ENCODE data around the gene SIPA1. TPM values are rescaled to one million over a fixed set of nuclear protein-coding genes. Genes with fewer than 3 reads are reported as not detected.

SIPA1 gene
- total and polyA plus RNA-seq, 2 of the 8 experiments (the other 6 are each of a cell fraction or from before 2014, with no cell fraction given) = 35.3 to 72.2 TPM

GRCh38 chr11:65627202-65627601 is 10.7 kb upstream of the SIPA1 start:
- no peak overlapping the region for H3K9ac ChIP-seq (replicated peaks in 1 of 4; ENCODE audit: extremely low read depth in 1 of 4, low read depth in 3 of 4, low read length in 3 of 4)
- POLR2A ChIA-PET (ENCODE audit: partially characterized antibody) = interaction anchor here (1.1 to 4.1 kb wide), 8 partner anchors 9 to 31 kb away, joined by 4 to 40 read pairs (median 6); partner anchors contain the start of genes PCNX3 and SIPA1
- no peak overlapping the region for H3K27ac ChIP-seq (ENCODE audit: low read depth, low read length)
- no peak overlapping the region for H2AFZ ChIP-seq (ENCODE audit: low read length)
- H3K4me1 ChIP-seq (replicated peaks in 1 of 4; ENCODE audit: control insufficient read depth in 3 of 4, insufficient read depth in 4 of 4, low read length in 3 of 4) = no peaks in the 10 kb centered on the region
- H3K56ac ChIP-seq (replicated peaks; ENCODE audit: insufficient read length, low read depth, low read length) = no peak overlapping the region
- no peaks in the 10 kb centered on the region for H3K23me2 ChIP-seq (ENCODE audit: low read depth, low read length)
- H3K18ac ChIP-seq (ENCODE audit: extremely low read depth, low read length) = no peak overlapping the region
- no peak overlapping the region for H3K4me2 ChIP-seq (ENCODE audit: insufficient read depth in 1 of 2, low read depth in 2 of 2, low read length in 2 of 2)
- DNase-seq (ENCODE audit: low read depth in 1 of 2, low spot score in 2 of 2) (no peak), FAIRE-seq (no peak)
- 92% methylated on average over 12 of the region's 13 CpGs; no CpG with 5 or more reads in 1 of the 2 experiments for WGBS, 2 experiments (ENCODE audit: extremely low coverage in 1 of 2, insufficient coverage in 1 of 2, insufficient read length in 1 of 2, insufficient replicate concordance in 2 of 2, low coverage in 1 of 2, low lambda C conversion rate in 2 of 2, missing lambda C conversion rate in 1 of 2)
- peaks cover 27 to 55% (median 43%) of the 10 kb centered on the region in 4 experiments; a peak in 7 of 8 replicates for H3K36me3 ChIP-seq (ENCODE audit: control insufficient read depth in 2 of 4, insufficient read depth in 4 of 4, low read length in 3 of 4)
- H3K4ac ChIP-seq (replicated peaks; ENCODE audit: insufficient read length, low read depth, low read length) = no peak overlapping the region
- no peak overlapping the region for H4K91ac ChIP-seq (replicated peaks; ENCODE audit: insufficient read length, low read length)
- H3K4me3 ChIP-seq (ENCODE audit: extremely low read depth in 1 of 4, insufficient read depth in 2 of 4, low read depth in 3 of 4, low read length in 4 of 4) = no peak overlapping the region
- H2AK5ac ChIP-seq (ENCODE audit: low read depth, low read length) = no peak overlapping the region
- H3K9me3 ChIP-seq (ENCODE audit: insufficient read depth in 2 of 2, low read depth in 1 of 2, low read length in 1 of 2) = no peaks in the 10 kb centered on the region
- H2BK15ac ChIP-seq (ENCODE audit: low read length) = no peak overlapping the region
- no peak overlapping the region for H3K23ac ChIP-seq (ENCODE audit: insufficient read length)
- no peaks in the 10 kb centered on the region for H3K79me2 ChIP-seq (ENCODE audit: control insufficient read depth in 1 of 2, insufficient read depth in 2 of 2, low read length in 2 of 2)
- H3K14ac ChIP-seq (ENCODE audit: insufficient read length) = no peak overlapping the region
- H4K5ac ChIP-seq (ENCODE audit: insufficient read length, low read depth, low read length) = no peak overlapping the region
- TF ChIP-seq SIRT6 (IDR thresholded peaks at IDR 0.05; ENCODE audit: low read length) (no peak), RXRA (IDR thresholded peaks at IDR 0.05; ENCODE audit: insufficient read depth, low read depth, low read length) (no peak), SIX5 (IDR thresholded peaks at IDR 0.05; ENCODE audit: low read depth, low read length) (no peak), SIN3A (conservative IDR thresholded peaks at IDR 0.05 in 1 of 2, IDR thresholded peaks at IDR 0.05 in 1 of 2; ENCODE audit: low read depth in 1 of 2, low read length in 2 of 2) (no peak), RBBP5 (IDR thresholded peaks at IDR 0.05; ENCODE audit: borderline replicate concordance, low read depth, low read length) (no peak), POLR2A (IDR thresholded peaks at IDR 0.05; ENCODE audit: control extremely low read depth in 1 of 2, low read depth in 2 of 2, low read length in 2 of 2) (no peak)
- H4K8ac ChIP-seq (ENCODE audit: extremely low read depth, insufficient read depth, low read length) = no peak overlapping the region
- no peaks in the 10 kb centered on the region for H3K27me3 ChIP-seq (replicated peaks in 1 of 4; ENCODE audit: control insufficient read depth in 3 of 4, extremely low read depth in 1 of 4, insufficient read depth in 3 of 4, low read length in 3 of 4)
- H2BK12ac ChIP-seq (ENCODE audit: low read depth, low read length) = no peak overlapping the region
- CTCF ChIA-PET (ENCODE audit: partially characterized antibody) = interaction anchor here (0.6 to 3.0 kb wide), 7 partner anchors 10 to 202 kb away, joined by 3 to 14 read pairs (median 5); partner anchors contain the start of gene SIPA1
- peaks cover 0 to 30% of the 10 kb centered on the region in 2 experiments for H4K20me1 ChIP-seq (replicated peaks in 1 of 2; ENCODE audit: control insufficient read depth in 1 of 2, insufficient read depth in 2 of 2, low read length in 2 of 2)
- no peak overlapping the region for H2BK120ac ChIP-seq (replicated peaks; ENCODE audit: low read depth, low read length)
- H3K79me1 ChIP-seq (ENCODE audit: low read depth, low read length) = no peaks in the 10 kb centered on the region; the same call in 1 of the 2 replicates
- H2BK5ac ChIP-seq (ENCODE audit: low read depth, low read length) = no peak overlapping the region
- H2BK20ac ChIP-seq (ENCODE audit: low read length) = no peak overlapping the region

Data from H1 (cell line).